Naive thymus-derived CD4-positive, alpha-beta T cell (primary cell): ENCODE results near the gene EIF2B1. TPM values are rescaled to one million over a fixed set of nuclear protein-coding genes. Genes with fewer than 3 reads are reported as not detected.

Source experiments
- ATAC-seq: fragments of 150-1000 bp; cut with Tn5 transposase; 2 replicates; pipeline ENCODE4 v1.10.0; 2021; ENCODE audit warnings: mild to moderate bottlenecking, moderate library complexity
- CTCF ChIA-PET: fragments of 350-600 bp; sonication (Branson Sonifier 250); formaldehyde crosslinking; loops from one replicate; lab custom pipeline; 2021; ENCODE audit warnings: antibody characterized with exemption; lab: Charles Lee
- POLR2A ChIA-PET: fragments of 350-600 bp; sonication (Branson Sonifier 250); formaldehyde crosslinking; loops from one replicate; lab custom pipeline; 2021; ENCODE audit warnings: antibody characterized with exemption, inconsistent platforms; lab: Charles Lee
- DNase-seq, 9 donors: peaks; one replicate each; pipeline versions ENCODE4 v3.0.0 to v3.0.0-alpha.2; 2020 to 2022; ENCODE audit warnings: mixed read lengths in 1 of 9
- H3K27ac ChIP-seq: one replicate; pipeline ENCODE4 v1.7.0; 2013; ENCODE audit warnings: mild to moderate bottlenecking, low read depth, low read length, moderate library complexity
- H3K27me3 ChIP-seq, 2 donors: one replicate each; pipeline ENCODE4 v1.7.0; 2013; ENCODE audit warnings: low read length in 2 of 2, mild to moderate bottlenecking in 2 of 2, moderate library complexity in 2 of 2; ENCODE audit not compliant: control insufficient read depth in 2 of 2, insufficient read depth in 2 of 2
- H3K36me3 ChIP-seq, 3 experiments: 1 replicate in 2 of 3; 2 replicates in 1 of 3; pipeline ENCODE4 v1.7.0; 2013; ENCODE audit warnings: low read length in 3 of 3, mild to moderate bottlenecking in 3 of 3, moderate library complexity in 1 of 3; ENCODE audit not compliant: insufficient read depth in 3 of 3, control insufficient read depth in 2 of 3
- H3K4me1 ChIP-seq, 2 donors: one replicate each; pipeline ENCODE4 v1.7.0; 2013; ENCODE audit warnings: low read length in 2 of 2, mild to moderate bottlenecking in 2 of 2, moderate library complexity in 1 of 2; ENCODE audit not compliant: control insufficient read depth in 2 of 2, insufficient read depth in 2 of 2
- H3K4me3 ChIP-seq: 2 replicates; pipeline ENCODE4 v1.7.0; 2013; ENCODE audit warnings: mild to moderate bottlenecking, low read length
- H3K9me3 ChIP-seq, 3 experiments: 1 replicate in 2 of 3; 2 replicates in 1 of 3; pipeline ENCODE4 v1.7.0; 2013; ENCODE audit warnings: low read length in 3 of 3; ENCODE audit not compliant: control insufficient read depth in 2 of 3
- H3K27ac Mint-ChIP-seq, 9 donors: one replicate each; pipeline ENCODE4 v1.8.0; 2020 to 2022; ENCODE audit warnings: mixed read lengths in 9 of 9, mild to moderate bottlenecking in 8 of 9, moderate library complexity in 5 of 9, inconsistent platforms in 2 of 9
- H3K27me3 Mint-ChIP-seq, 5 donors: one replicate each; pipeline ENCODE4 v1.8.0; 2021 to 2022; ENCODE audit warnings: mixed read lengths in 5 of 5, mild to moderate bottlenecking in 1 of 5
- H3K36me3 Mint-ChIP-seq, 5 donors: one replicate each; pipeline ENCODE4 v1.8.0; 2020 to 2022; ENCODE audit warnings: mixed read lengths in 5 of 5, mild to moderate bottlenecking in 3 of 5, inconsistent platforms in 1 of 5
- H3K4me1 Mint-ChIP-seq, 7 donors: one replicate each; pipeline ENCODE4 v1.8.0; 2020 to 2022; ENCODE audit warnings: mixed read lengths in 7 of 7, mild to moderate bottlenecking in 3 of 7, inconsistent platforms in 1 of 7
- H3K4me3 Mint-ChIP-seq, 10 donors: one replicate each; pipeline ENCODE4 v1.8.0; 2020 to 2022; ENCODE audit warnings: mild to moderate bottlenecking in 10 of 10, mixed read lengths in 10 of 10, moderate library complexity in 6 of 10, inconsistent platforms in 2 of 10
- H3K9me3 Mint-ChIP-seq, 11 donors: one replicate each; pipeline ENCODE4 v1.8.0; 2020 to 2022; ENCODE audit warnings: mixed read lengths in 11 of 11, mild to moderate bottlenecking in 4 of 11, inconsistent platforms in 1 of 11, moderate library complexity in 1 of 11
- intact Hi-C, 2 donors: fragments of 100-400 bp; cut with micrococcal nuclease; formaldehyde crosslinking; loops; one replicate each; pipeline ENCODE4 v1.15.1; 2023
- polyA plus RNA-seq, 2 donors: library from polyadenylated mRNA; unstranded; fragments of 300-500 nt; fragmentation: Illumina TruSeq; gene quantifications; one replicate each; pipeline ENCODE4 v1.2.3, GENCODE V29; 2021
- total RNA-seq, 6 experiments: library from RNA in 5 of 6; stranded (reverse) in 5 of 6; gene quantifications; 1 replicate in 5 of 6; 2 replicates in 1 of 6; pipeline ENCODE4 v1.2.3 and lab custom pipeline; 2021 to 2026

EIF2B1 gene
- total and polyA plus RNA-seq, 7 experiments from 2014 or later, result 44.0 to 74.3 (median 55.0) TPM

GRCh38 chr12:123654129-123654701, 20.7 kb upstream of the EIF2B1 start:
- no peak overlapping the region for H3K4me3 Mint-ChIP-seq
- H3K4me3 ChIP-seq, result no peak overlapping the region
- H3K27ac Mint-ChIP-seq, result peak overlapping the region in 1 of 9 donors; percentile 62
- no peaks in the 10 kb centered on the region for H3K4me1 ChIP-seq
- no peaks in the 10 kb centered on the region for H3K27me3 Mint-ChIP-seq
- H3K27ac ChIP-seq, result no peak overlapping the region
- ChIA-PET CTCF (no interaction called here), POLR2A (no interaction called here)
- intact Hi-C loops, result no loop called here
- ATAC-seq (no peak), DNase-seq (no peak)
- H3K4me1 Mint-ChIP-seq, result peaks cover 0 to 6% (median 0%) of the 10 kb centered on the region in 7 donors
- H3K36me3 Mint-ChIP-seq, result peaks cover 16 to 43% (median 20%) of the 10 kb centered on the region in 5 donors
- no peaks in the 10 kb centered on the region for H3K27me3 ChIP-seq
- H3K36me3 ChIP-seq, result peaks cover 3 to 55% (median 14%) of the 10 kb centered on the region in 3 experiments
- no peaks in the 10 kb centered on the region for H3K9me3 Mint-ChIP-seq
- H3K9me3 ChIP-seq, result no peaks in the 10 kb centered on the region

GRCh38 chr12:123648401-123648800, 14.9 kb upstream of the EIF2B1 start:
- no peak for DNase-seq
- Mint-ChIP-seq H3K9me3 (no peaks in the 10 kb centered on the region), H3K4me1 (peaks cover 0 to 7% (median 0%) of the 10 kb centered on the region in 7 donors), H3K4me3 (peak overlapping the region in 1 of 10 donors; percentile 63), H3K27ac (peak overlapping the region in 1 of 9 donors; percentile 55), H3K36me3 (peaks cover 4 to 37% (median 16%) of the 10 kb centered on the region in 5 donors), H3K27me3 (no peaks in the 10 kb centered on the region)
- Histone ChIP-seq H3K9me3 (no peaks in the 10 kb centered on the region), H3K27ac (no peak overlapping the region), H3K4me3 (no peak overlapping the region), H3K27me3 (no peaks in the 10 kb centered on the region), H3K36me3 (peaks cover 3 to 61% (median 14%) of the 10 kb centered on the region in 3 experiments), H3K4me1 (no peaks in the 10 kb centered on the region)
- POLR2A ChIA-PET, result no interaction called here
- CTCF ChIA-PET, result no interaction called here
- ATAC-seq, result no peak
- intact Hi-C loops, result no loop called here

DNA sequence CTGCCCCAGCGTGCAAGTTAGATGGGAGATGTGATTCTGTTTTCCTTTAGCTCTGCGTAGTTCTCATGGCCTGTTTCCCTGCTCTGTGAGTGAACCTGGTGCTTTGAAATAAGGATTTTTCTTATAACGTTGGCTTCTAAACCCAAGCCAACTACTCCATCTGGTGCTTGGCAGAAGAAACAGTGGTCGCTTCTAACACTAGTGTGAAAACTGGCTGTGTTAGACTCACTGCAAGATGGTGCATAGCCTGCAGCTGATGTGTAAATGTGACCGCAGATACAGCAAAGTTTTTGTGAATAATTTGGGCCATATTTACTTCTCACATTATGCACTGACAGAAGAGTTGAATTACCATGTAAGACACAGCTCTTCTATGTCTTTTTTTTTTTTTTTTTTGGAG, 12.4 kb upstream of the EIF2B1 start:
- intact Hi-C loops, result no loop called here

GRCh38 chr12:123645380-123645779, 11.9 kb upstream of the EIF2B1 start:
- Mint-ChIP-seq H3K27ac (no peak overlapping the region), H3K36me3 (peaks cover 2 to 33% (median 8%) of the 10 kb centered on the region in 5 donors), H3K4me1 (peaks cover 0 to 7% (median 2%) of the 10 kb centered on the region in 7 donors), H3K27me3 (no peaks in the 10 kb centered on the region), H3K9me3 (no peaks in the 10 kb centered on the region), H3K4me3 (no peak overlapping the region)
- DNase-seq, result no peak
- CTCF ChIA-PET, result no interaction called here
- POLR2A ChIA-PET, result interaction anchor here (0.6 to 1.0 kb wide), 2 partner anchors 413 to 1195 kb away, joined by 3 read pairs; partner anchors contain the start of genes MPHOSPH9 and MTRFR
- ATAC-seq, result no peak
- H3K4me1 ChIP-seq, result no peaks in the 10 kb centered on the region
- intact Hi-C loops, result no loop called here
- H3K27ac ChIP-seq, result no peak overlapping the region
- no peak overlapping the region for H3K4me3 ChIP-seq
- no peaks in the 10 kb centered on the region for H3K27me3 ChIP-seq
- peaks cover 0 to 49% (median 10%) of the 10 kb centered on the region in 3 experiments for H3K36me3 ChIP-seq
- H3K9me3 ChIP-seq, result no peaks in the 10 kb centered on the region

More for the DNA sequence above, 12.4 kb upstream of the EIF2B1 start:
- no peaks in the 10 kb centered on the region for H3K9me3 Mint-ChIP-seq
- no peak overlapping the region for H3K27ac Mint-ChIP-seq
- no peak overlapping the region for H3K27ac ChIP-seq
- peaks cover under 1 to 37% (median 10%) of the 10 kb centered on the region in 5 donors for H3K36me3 Mint-ChIP-seq
- ATAC-seq (no peak), DNase-seq (no peak)
- H3K36me3 ChIP-seq, result peaks cover 0 to 54% (median 10%) of the 10 kb centered on the region in 3 experiments
- CTCF ChIA-PET, result no interaction called here
- no peak overlapping the region for H3K4me3 ChIP-seq
- H3K27me3 ChIP-seq, result no peaks in the 10 kb centered on the region
- H3K4me1 ChIP-seq, result no peaks in the 10 kb centered on the region
- H3K4me3 Mint-ChIP-seq, result no peak overlapping the region
- POLR2A ChIA-PET, result interaction anchor here (1.0 kb wide), 1 partner anchor 413 kb away, joined by 3 read pairs; the partner anchor contains the start of genes MPHOSPH9 and MTRFR
- peaks cover 0 to 7% (median under 1%) of the 10 kb centered on the region in 7 donors for H3K4me1 Mint-ChIP-seq
- no peaks in the 10 kb centered on the region for H3K9me3 ChIP-seq
- no peaks in the 10 kb centered on the region for H3K27me3 Mint-ChIP-seq

DNA sequence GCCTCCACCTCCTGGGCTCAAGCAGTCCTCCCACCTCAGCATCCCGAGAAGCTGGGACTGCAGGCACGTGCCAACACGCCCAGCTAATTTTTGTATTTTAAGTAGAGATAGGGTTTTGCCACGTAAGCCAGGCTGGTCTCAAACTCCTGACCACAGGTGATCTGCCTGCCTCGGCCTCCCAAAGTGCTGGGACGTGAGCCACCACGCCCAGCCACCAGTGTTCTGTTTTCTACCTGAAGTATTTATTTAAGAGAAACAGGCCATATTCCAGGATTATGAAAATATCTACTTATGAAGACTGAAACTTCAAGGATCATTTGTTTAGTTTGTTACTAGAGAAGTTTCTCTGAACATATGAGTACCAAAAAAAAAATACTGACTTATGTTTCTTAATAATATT, 10.4 kb upstream of the EIF2B1 start:
- no peaks in the 10 kb centered on the region for H3K9me3 ChIP-seq
- ATAC-seq, result no peak
- intact Hi-C loops, result no loop called here
- peaks cover 0 to 40% (median 5%) of the 10 kb centered on the region in 3 experiments for H3K36me3 ChIP-seq
- DNase-seq, result no peak
- no peaks in the 10 kb centered on the region for H3K4me1 ChIP-seq
- no peak overlapping the region for H3K27ac Mint-ChIP-seq
- ChIA-PET POLR2A (no interaction called here), CTCF (interaction anchor here (0.9 kb wide), 1 partner anchor 195 kb away, joined by 3 read pairs; no protein-coding TSS in a partner anchor)
- H3K4me3 Mint-ChIP-seq, result no peak overlapping the region
- H3K4me3 ChIP-seq, result no peak overlapping the region
- H3K4me1 Mint-ChIP-seq, result peaks cover 0 to 11% (median 2%) of the 10 kb centered on the region in 7 donors
- no peaks in the 10 kb centered on the region for H3K9me3 Mint-ChIP-seq
- H3K27ac ChIP-seq, result no peak overlapping the region
- no peaks in the 10 kb centered on the region for H3K27me3 Mint-ChIP-seq
- H3K27me3 ChIP-seq, result no peaks in the 10 kb centered on the region
- peaks cover 2 to 36% (median 8%) of the 10 kb centered on the region in 5 donors for H3K36me3 Mint-ChIP-seq

DNA sequence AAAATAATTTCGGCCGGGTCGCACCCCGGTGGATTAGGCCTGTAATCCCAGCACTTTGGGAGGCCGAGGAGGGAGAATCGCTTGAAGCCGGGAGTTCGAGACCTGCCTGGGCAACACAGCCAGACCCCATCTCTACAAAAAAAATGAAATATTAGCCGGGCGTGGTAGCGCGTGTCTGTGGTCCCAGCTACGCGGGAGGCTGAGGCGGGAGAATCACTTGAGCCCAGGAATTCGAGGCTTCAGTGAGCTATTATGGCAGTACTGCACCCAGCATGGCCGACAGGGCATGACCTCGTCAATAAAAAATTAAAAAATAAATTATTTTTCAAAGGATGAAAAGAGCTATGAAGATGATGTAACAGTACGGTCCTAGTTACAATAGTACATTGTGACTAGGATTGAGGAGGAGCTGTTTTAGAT, 666 bp upstream of the EIF2B1 start:
- Mint-ChIP-seq H3K27me3 (no peaks in the 10 kb centered on the region), H3K36me3 (peaks cover 8 to 16% (median 11%) of the 10 kb centered on the region in 5 donors), H3K27ac (peak overlapping the region; percentile 91 to 99 (median 96)), H3K4me1 (peaks cover 21 to 54% (median 43%) of the 10 kb centered on the region in 7 donors), H3K9me3 (no peaks in the 10 kb centered on the region), H3K4me3 (peak overlapping the region; percentile 89 to 100 (median 96))
- intact Hi-C loops, result loop anchor here (5.0 to 10.0 kb wide), 4 partner anchors 128 to 1409 kb away; partner anchors contain the start of genes CCDC92 (in 1 of the 2), DIABLO (in 1 of the 2), DNAH10 (in 1 of the 2) and ZNF664 (in 1 of the 2)
- POLR2A ChIA-PET, result interaction anchor here (0.6 to 1.2 kb wide), 6 partner anchors 23 to 486 kb away, joined by 3 to 5 read pairs (median 4); partner anchors contain the start of gene DDX55
- peaks cover 11 to 16% of the 10 kb centered on the region in 2 donors for H3K4me1 ChIP-seq
- H3K9me3 ChIP-seq, result no peaks in the 10 kb centered on the region
- no peak for ATAC-seq
- no peaks in the 10 kb centered on the region for H3K27me3 ChIP-seq
- DNase-seq, result peak in 1 of 9 donors; percentile 25
- peak overlapping the region; percentile 85 for H3K4me3 ChIP-seq
- CTCF ChIA-PET, result no interaction called here
- H3K27ac ChIP-seq, result peak overlapping the region; percentile 91
- H3K36me3 ChIP-seq, result peaks cover 8 to 21% (median 15%) of the 10 kb centered on the region in 3 experiments
